ENCODE measurements around the gene MMS22L.

Gene MMS22L

DNA sequence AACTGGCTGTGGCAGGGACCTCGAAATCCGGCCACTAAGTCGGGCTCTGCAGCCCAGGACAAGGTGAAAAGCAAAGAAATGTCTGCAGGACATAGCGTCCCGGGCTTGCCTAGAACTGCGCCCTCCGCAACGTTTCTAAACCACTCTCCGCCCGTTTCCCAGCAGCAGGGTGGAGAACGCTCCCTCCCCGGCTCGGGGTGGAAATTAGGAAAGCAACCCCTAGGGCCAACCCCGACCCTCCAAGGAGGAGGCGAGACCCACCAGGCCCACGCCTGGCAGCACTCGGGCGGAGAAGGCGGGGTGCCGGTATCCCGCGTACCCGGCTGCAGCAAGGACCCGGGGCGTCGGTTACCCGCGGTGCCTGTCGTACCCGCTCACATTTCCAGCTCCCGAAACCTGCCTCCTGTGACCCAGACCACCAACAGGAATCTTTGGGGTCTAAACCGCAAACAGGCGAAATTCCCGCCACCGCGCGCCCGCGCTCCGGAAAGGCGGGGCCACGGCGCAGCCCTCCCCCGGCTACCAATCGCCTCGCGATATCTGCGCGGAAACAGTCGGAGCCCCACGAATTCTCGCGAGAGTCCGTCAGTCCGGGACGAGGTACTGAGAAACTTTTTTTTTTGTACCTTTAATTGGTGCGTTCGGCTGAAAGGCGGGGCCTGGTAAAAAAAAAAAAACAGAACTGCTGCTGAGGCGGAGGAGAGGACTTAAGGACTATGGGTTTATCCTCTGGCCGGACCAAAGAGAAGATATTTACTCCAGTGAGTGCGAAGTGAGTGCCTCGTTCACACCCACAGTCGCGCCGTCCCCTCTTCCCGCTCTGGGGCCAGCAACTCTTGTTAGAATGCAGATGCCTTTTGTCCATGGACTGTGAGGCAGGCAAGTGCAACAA, at the start of gene MMS22L:
Gene MMS22L (minus strand): TSS at position 491 of the 892 bp plus-strand sequence. CDS start 739 bp downstream, outside the sequence.
- H3K9me3 Mint-ChIP-seq, result no peaks in the 10 kb centered on the region
- H3K36me3 Mint-ChIP-seq (ENCODE audit: low read depth), result peaks cover 31% of the 10 kb centered on the region
- no peaks in the 10 kb centered on the region for H3K27me3 Mint-ChIP-seq
- peak within 1 kb of the TSS; percentile 87 for H3K27ac Mint-ChIP-seq
- H3K4me1 Mint-ChIP-seq (ENCODE audit: low read depth), result peaks cover 28% of the 10 kb centered on the region
- H3K4me3 Mint-ChIP-seq, result peak within 1 kb of the TSS; percentile 89

DNA sequence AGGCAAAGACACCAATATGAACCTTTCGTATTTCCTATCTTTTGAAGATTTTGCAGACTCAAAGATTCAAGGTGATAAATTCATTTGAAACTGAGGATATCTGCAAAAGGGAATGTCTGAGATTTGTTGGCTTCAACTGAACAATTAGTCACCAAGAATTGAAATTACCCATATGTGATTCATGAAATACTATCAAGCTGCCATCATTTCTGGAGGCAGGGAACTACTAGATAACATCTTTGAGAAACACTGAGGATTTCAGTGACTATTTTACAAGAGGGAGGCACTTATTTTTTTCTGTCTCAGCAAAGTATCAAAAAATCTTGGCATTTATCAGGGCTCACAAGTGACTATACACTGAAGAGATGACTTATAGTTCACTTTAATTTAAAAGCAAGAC, 39.8 kb upstream of the MMS22L start:
- Mint-ChIP-seq H3K27ac (no peak overlapping the region), H3K4me1 (ENCODE audit: low read depth) (no peaks in the 10 kb centered on the region), H3K4me3 (no peak overlapping the region), H3K27me3 (peaks cover 8% of the 10 kb centered on the region), H3K36me3 (ENCODE audit: low read depth) (no peaks in the 10 kb centered on the region), H3K9me3 (no peaks in the 10 kb centered on the region)

- H3K4me1 Mint-ChIP-seq (ENCODE audit: low read depth), result no peaks in the 10 kb centered on the region
- H3K36me3 Mint-ChIP-seq (ENCODE audit: low read depth), result no peaks in the 10 kb centered on the region
- no peak overlapping the region for H3K4me3 Mint-ChIP-seq
- H3K27me3 Mint-ChIP-seq, result peaks cover 6% of the 10 kb centered on the region
- H3K9me3 Mint-ChIP-seq, result no peaks in the 10 kb centered on the region
- H3K27ac Mint-ChIP-seq, result no peak overlapping the region
Measured at GRCh38 chr6:97322226-97322625, 39.2 kb upstream of the MMS22L start.

DNA sequence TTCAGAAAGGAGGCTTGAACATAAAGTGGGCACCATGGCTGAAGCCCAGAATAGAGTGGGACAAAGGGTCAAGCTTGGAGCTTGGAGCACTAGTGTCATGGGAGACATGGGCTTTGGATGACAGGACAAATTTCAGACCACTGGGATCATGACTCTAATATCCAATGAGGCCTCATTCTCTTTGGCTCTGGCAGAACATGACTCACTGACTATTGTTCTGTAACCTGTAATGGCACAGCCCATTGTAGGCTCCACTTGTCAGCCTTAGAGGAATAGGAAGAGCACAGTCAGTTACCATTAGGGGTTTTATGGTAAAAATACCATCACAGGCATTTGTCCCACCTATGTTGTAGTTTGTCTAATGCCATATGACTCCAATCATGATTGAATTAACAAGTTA, 34.0 kb upstream of the MMS22L start:
- no peaks in the 10 kb centered on the region for H3K36me3 Mint-ChIP-seq (ENCODE audit: low read depth)
- H3K4me3 Mint-ChIP-seq, result no peak overlapping the region
- H3K4me1 Mint-ChIP-seq (ENCODE audit: low read depth), result no peaks in the 10 kb centered on the region
- H3K9me3 Mint-ChIP-seq, result no peaks in the 10 kb centered on the region
- H3K27ac Mint-ChIP-seq, result no peak overlapping the region
- no peaks in the 10 kb centered on the region for H3K27me3 Mint-ChIP-seq

DNA sequence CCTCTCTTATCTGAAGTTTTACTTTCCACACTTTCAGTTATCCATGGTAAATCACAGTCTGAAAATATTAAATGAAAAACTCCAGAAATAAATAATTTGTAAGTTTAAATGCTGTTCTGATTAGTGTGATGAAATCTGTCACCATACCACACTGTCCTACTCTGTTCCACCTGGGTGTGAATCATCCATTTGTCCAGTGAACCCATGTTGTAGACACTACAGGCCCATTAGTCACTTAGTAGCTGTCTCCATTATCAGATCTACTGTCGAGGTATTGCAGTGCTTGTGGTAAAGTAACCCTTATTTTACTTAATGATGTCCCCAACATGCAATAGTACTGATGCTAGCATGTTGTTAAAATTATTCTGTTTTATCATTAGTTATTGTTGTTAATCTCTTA, 29.2 kb upstream of the MMS22L start:
- no peak overlapping the region for H3K27ac Mint-ChIP-seq
- H3K4me3 Mint-ChIP-seq, result no peak overlapping the region
- H3K4me1 Mint-ChIP-seq (ENCODE audit: low read depth), result no peaks in the 10 kb centered on the region

DNA sequence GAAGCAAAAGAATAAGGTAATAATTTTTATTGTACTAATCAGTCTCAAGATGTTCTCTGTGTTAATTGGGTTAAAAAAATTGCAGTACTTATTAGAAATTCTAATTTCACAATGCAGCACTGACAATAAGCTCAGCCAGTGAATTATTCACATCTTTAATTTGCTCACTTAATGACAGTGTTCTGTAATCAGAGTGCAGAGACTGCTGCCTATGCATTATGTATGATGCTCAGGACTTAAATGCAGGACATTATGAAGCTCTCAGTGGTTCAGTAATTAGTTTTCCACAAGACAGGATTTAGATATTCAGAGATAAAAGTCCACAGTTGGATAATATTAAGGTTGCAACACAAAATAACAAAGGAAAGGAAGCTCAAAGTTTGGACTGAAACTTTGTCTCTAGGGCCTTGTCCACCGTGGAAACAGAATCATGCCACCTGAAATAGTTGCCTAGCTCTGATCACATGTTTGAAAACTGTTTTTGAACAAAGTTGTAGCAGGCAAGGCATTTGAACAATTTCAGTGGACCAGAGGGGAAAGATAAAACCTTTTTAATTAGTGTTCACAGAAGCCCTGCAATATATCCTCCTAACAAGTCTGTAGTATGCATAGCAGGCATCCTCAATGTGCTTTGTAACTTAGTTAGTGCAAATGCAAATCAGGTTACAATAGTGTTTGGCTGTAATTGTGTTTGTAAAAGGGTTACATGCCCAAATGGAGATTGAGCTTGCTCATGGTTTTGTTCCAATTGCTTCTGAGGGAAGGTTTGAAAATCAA, 23.7 kb upstream of the MMS22L start:
- peaks cover 13% of the 10 kb centered on the region for H3K27me3 Mint-ChIP-seq
- no peaks in the 10 kb centered on the region for H3K4me1 Mint-ChIP-seq (ENCODE audit: low read depth)
- H3K36me3 Mint-ChIP-seq (ENCODE audit: low read depth), result no peaks in the 10 kb centered on the region
- H3K9me3 Mint-ChIP-seq, result no peaks in the 10 kb centered on the region
- no peak overlapping the region for H3K27ac Mint-ChIP-seq
- H3K4me3 Mint-ChIP-seq, result no peak overlapping the region

More for the DNA sequence above, 29.2 kb upstream of the MMS22L start:
- no peaks in the 10 kb centered on the region for H3K27me3 Mint-ChIP-seq
- H3K36me3 Mint-ChIP-seq (ENCODE audit: low read depth), result no peaks in the 10 kb centered on the region
- H3K9me3 Mint-ChIP-seq, result no peaks in the 10 kb centered on the region

GRCh38 chr6:97305414-97306066, 22.5 kb upstream of the MMS22L start:
- Mint-ChIP-seq H3K27me3 (peaks cover 19% of the 10 kb centered on the region), H3K36me3 (ENCODE audit: low read depth) (no peaks in the 10 kb centered on the region), H3K9me3 (no peaks in the 10 kb centered on the region), H3K4me3 (no peak overlapping the region), H3K4me1 (ENCODE audit: low read depth) (no peaks in the 10 kb centered on the region), H3K27ac (no peak overlapping the region)

GRCh38 chr6:97304701-97305100, 21.7 kb upstream of the MMS22L start:
- Mint-ChIP-seq H3K36me3 (ENCODE audit: low read depth) (no peaks in the 10 kb centered on the region), H3K4me3 (no peak overlapping the region), H3K27ac (no peak overlapping the region), H3K4me1 (ENCODE audit: low read depth) (no peaks in the 10 kb centered on the region), H3K27me3 (peaks cover 20% of the 10 kb centered on the region), H3K9me3 (no peaks in the 10 kb centered on the region)

GRCh38 chr6:97294451-97294850, 11.4 kb upstream of the MMS22L start:
- H3K4me1 Mint-ChIP-seq (ENCODE audit: low read depth), result no peaks in the 10 kb centered on the region
- H3K27me3 Mint-ChIP-seq, result peaks cover 31% of the 10 kb centered on the region
- no peaks in the 10 kb centered on the region for H3K36me3 Mint-ChIP-seq (ENCODE audit: low read depth)
- no peaks in the 10 kb centered on the region for H3K9me3 Mint-ChIP-seq
- no peak overlapping the region for H3K4me3 Mint-ChIP-seq
- no peak overlapping the region for H3K27ac Mint-ChIP-seq

DNA sequence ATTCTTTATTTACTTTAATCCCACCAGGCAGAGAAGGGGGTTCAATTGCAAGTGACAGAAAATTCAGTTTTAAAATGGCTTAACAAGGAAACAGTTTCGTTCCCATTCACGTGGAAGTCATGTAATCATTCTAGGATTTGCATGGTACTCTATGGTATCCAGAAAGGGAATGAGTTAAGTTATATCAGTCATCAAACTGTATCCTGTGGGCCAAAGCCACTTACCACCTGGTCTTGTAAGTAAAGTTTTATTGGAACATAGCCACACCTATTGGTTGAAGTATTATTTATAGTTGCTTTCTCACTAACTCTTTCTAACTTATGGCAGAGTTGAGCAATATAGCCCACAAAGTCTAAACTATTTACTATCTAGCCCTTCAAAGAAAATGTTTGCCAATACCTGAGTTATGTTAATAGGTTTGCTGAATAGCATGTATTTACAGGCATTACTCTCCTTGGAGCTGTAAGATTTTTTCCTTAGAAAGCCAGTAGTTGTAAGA, 10.2 kb upstream of the MMS22L start:
- Mint-ChIP-seq H3K4me3 (no peak overlapping the region), H3K4me1 (ENCODE audit: low read depth) (no peaks in the 10 kb centered on the region), H3K27ac (no peak overlapping the region), H3K27me3 (peaks cover 29% of the 10 kb centered on the region), H3K9me3 (peaks cover 5% of the 10 kb centered on the region), H3K36me3 (ENCODE audit: low read depth) (no peaks in the 10 kb centered on the region)

- Mint-ChIP-seq H3K27me3 (peaks cover 29% of the 10 kb centered on the region), H3K4me3 (no peak overlapping the region), H3K9me3 (peaks cover 5% of the 10 kb centered on the region), H3K36me3 (ENCODE audit: low read depth) (no peaks in the 10 kb centered on the region), H3K4me1 (ENCODE audit: low read depth) (no peaks in the 10 kb centered on the region), H3K27ac (no peak overlapping the region)
Measured at GRCh38 chr6:97292671-97293070, 9.7 kb upstream of the MMS22L start.

DNA sequence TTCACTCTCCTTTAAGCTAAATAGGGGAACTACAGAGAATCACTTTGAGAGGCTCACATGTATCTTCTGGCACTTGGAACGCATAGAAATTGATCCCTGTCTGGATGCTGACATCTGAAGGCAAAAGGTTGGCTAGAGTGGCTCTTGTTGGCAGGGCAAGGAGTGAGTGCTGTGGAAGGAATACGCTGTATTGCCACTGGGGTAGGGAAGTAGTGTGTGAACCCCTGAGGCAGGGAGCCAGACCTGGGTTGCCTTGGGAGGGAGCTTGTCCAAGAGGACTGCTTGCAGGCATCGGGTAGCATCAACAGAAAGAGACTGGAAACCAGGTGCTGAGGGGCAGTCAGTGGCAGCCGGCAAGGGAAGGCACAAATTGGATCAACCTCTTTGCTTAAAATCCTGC, 8.9 kb upstream of the MMS22L start:
- no peak overlapping the region for H3K4me3 Mint-ChIP-seq
- H3K36me3 Mint-ChIP-seq (ENCODE audit: low read depth), result no peaks in the 10 kb centered on the region
- H3K27ac Mint-ChIP-seq, result no peak overlapping the region
- peaks cover 5% of the 10 kb centered on the region for H3K9me3 Mint-ChIP-seq
- H3K27me3 Mint-ChIP-seq, result peaks cover 29% of the 10 kb centered on the region
- H3K4me1 Mint-ChIP-seq (ENCODE audit: low read depth), result no peaks in the 10 kb centered on the region

DNA sequence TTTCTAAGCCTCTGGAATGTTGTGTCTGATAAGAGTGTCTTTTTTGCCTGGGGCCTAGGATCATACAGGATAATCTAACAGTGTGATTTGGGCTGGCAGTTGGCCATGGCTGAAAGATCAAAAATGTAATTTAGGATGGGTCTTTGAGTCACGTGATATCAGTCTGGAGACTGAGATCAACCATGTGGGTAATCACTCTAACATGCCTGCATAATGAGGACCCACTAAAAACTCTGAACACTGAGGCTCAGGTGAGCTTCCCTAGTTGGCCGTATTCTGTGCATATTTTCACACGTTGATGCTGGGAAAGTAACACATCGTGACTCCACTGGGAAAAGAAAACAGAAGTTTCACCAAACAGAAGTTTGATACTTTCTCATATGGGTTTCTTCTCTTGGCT, 6.3 kb upstream of the MMS22L start:
- Mint-ChIP-seq H3K4me3 (no peak overlapping the region), H3K36me3 (ENCODE audit: low read depth) (no peaks in the 10 kb centered on the region), H3K4me1 (ENCODE audit: low read depth) (no peaks in the 10 kb centered on the region)

DNA sequence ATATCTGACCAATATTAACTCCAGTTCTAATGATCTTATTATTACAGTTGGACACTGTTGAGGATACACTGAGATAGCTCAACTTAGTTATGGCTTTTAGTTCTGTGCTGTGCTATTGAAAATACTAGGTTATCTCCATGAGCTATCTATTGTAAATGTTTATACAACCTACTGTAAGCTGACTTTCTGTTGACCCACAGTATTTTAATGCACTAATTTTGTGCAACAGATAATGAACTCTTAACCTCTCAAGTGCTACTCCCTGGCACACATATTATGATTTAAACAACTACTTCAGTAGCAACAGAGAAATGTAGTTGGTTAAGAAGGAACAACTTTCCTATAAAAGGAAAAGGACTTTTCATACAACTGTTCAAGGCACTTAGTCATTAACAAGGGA, 5.2 kb upstream of the MMS22L start:
- H3K27me3 Mint-ChIP-seq, result peaks cover 8% of the 10 kb centered on the region
- H3K4me3 Mint-ChIP-seq, result no peak overlapping the region
- H3K9me3 Mint-ChIP-seq, result peaks cover 5% of the 10 kb centered on the region
- H3K36me3 Mint-ChIP-seq (ENCODE audit: low read depth), result no peaks in the 10 kb centered on the region
- H3K27ac Mint-ChIP-seq, result no peak overlapping the region
- H3K4me1 Mint-ChIP-seq (ENCODE audit: low read depth), result peaks cover 4% of the 10 kb centered on the region

More for the DNA sequence above, 6.3 kb upstream of the MMS22L start:
- Mint-ChIP-seq H3K9me3 (peaks cover 5% of the 10 kb centered on the region), H3K27ac (no peak overlapping the region), H3K27me3 (peaks cover 16% of the 10 kb centered on the region)

Data from stimulated activated naive CD8-positive, alpha-beta T cell treated with anti-CD3 and anti-CD28 coated beads, Interleukin-15, Interleukin-2, amounts not matched to agents 100 ng/mL and 50 ng/mL, for 24 hours (primary cell).